PC-3 (cell line): ENCODE results near the gene PIH1D1. TPM values are rescaled to one million over a fixed set of nuclear protein-coding genes. Genes with fewer than 3 reads are reported as not detected.

Experiments
- ATAC-seq: fragments of 200-7000 bp; cut with Tn5 transposase; 2 replicates; pipeline ENCODE4 v1.9.1; 2020; ENCODE audit warnings: mild to moderate bottlenecking, moderate library complexity
- BruUV-seq: library from RNA; stranded (reverse); fragments of 400-500 nt; replicated peaks from 2 replicates; lab custom pipeline; 2021; lab: Mats Ljungman, UMichigan
- CTCF ChIA-PET: fragments of 300-600 bp; sonication (Branson Sonifier 250); formaldehyde crosslinking; loops from one replicate; lab custom pipeline; 2022; ENCODE audit warnings: antibody characterized with exemption; lab: Charles Lee
- POLR2A ChIA-PET: fragments of 300-600 bp; sonication (Branson Sonifier 250); formaldehyde crosslinking; loops from one replicate; lab custom pipeline; 2022; ENCODE audit warnings: antibody characterized with exemption; ENCODE audit not compliant: unreplicated experiment; lab: Charles Lee
- DNase-seq: peaks from one replicate; pipeline ENCODE4 v3.0.0-alpha.2; 2015
- H2AFZ ChIP-seq: fragments of 300-600 bp; sonication (generic); 2 replicates; pipeline ENCODE4 v1.6.0; 2016; ENCODE audit warnings: antibody characterized with exemption, low read length
- H3F3A ChIP-seq: fragments of 300-600 bp; sonication (generic); one replicate; pipeline ENCODE4 v1.6.0; 2017; ENCODE audit warnings: antibody characterized with exemption, low read length, control low read depth, mild to moderate bottlenecking; ENCODE audit not compliant: unreplicated experiment
- H3K27ac ChIP-seq: fragments of 300-600 bp; sonication (generic); 2 replicates; pipeline ENCODE4 v1.5.1; 2016; ENCODE audit warnings: mild to moderate bottlenecking, low read length
- H3K27me3 ChIP-seq: fragments of 300-600 bp; sonication (generic); 2 replicates; pipeline ENCODE4 v1.6.1; 2016; ENCODE audit warnings: low read length, mixed read lengths
- H3K36me3 ChIP-seq: fragments of 300-600 bp; sonication (generic); 2 replicates; pipeline ENCODE4 v1.6.1; 2016; ENCODE audit warnings: low read depth, mixed run types, low read length, mixed read lengths
- H3K4me1 ChIP-seq: fragments of 300-600 bp; sonication (generic); 2 replicates; pipeline ENCODE4 v1.5.1; 2016; ENCODE audit warnings: low read length; ENCODE audit not compliant: insufficient read depth
- H3K4me2 ChIP-seq: fragments of 300-600 bp; sonication (generic); 2 replicates; pipeline ENCODE4 v1.6.0; 2016; ENCODE audit warnings: low read length
- H3K4me3 ChIP-seq: fragments of 300-600 bp; sonication (generic); 2 replicates; pipeline ENCODE4 v1.5.1; 2016; ENCODE audit warnings: mild to moderate bottlenecking, low read length, mixed read lengths
- H3K79me2 ChIP-seq: fragments of 300-600 bp; sonication (generic); 2 replicates; pipeline ENCODE4 v1.6.1; 2017; ENCODE audit warnings: low read length, mixed read lengths
- H3K9ac ChIP-seq: fragments of 300-600 bp; sonication (generic); 2 replicates; pipeline ENCODE4 v1.6.0; 2016; ENCODE audit warnings: mild to moderate bottlenecking, low read length
- H3K9me2 ChIP-seq: fragments of 300-600 bp; sonication (generic); replicated peaks from 2 replicates; pipeline ENCODE4 v1.6.1; 2016; ENCODE audit warnings: mixed run types, low read length, mixed read lengths
- H3K9me3 ChIP-seq: fragments of 300-600 bp; sonication (generic); 2 replicates; pipeline ENCODE4 v1.6.1; 2016; ENCODE audit warnings: low read length, mixed read lengths
- H4K20me1 ChIP-seq: fragments of 300-600 bp; sonication (generic); 2 replicates; pipeline ENCODE4 v1.6.1; 2016; ENCODE audit warnings: low read length, mixed read lengths
- CTCF ChIP-seq: fragments of 300-600 bp; sonication (generic); conservative IDR thresholded peaks from 2 replicates; pipeline ENCODE4 v1.5.1; 2017; ENCODE audit warnings: antibody characterized with exemption, low read depth, mild to moderate bottlenecking, low read length
- EZH2 ChIP-seq: fragments of 300-600 bp; sonication (generic); IDR thresholded peaks from one replicate; pipeline ENCODE4 v1.6.1; 2017; ENCODE audit warnings: antibody characterized with exemption, mild to moderate bottlenecking, low read length; ENCODE audit not compliant: unreplicated experiment
- EZH2phosphoT487 ChIP-seq: fragments of 300-600 bp; sonication (generic); IDR thresholded peaks from 2 replicates; pipeline ENCODE4 v1.6.1; 2018; ENCODE audit warnings: mild to moderate bottlenecking, antibody characterized with exemption, low read length, borderline replicate concordance
- intact Hi-C: fragments of 100-400 bp; cut with micrococcal nuclease; formaldehyde crosslinking; loops from 2 replicates; pipeline ENCODE4 v1.9.0; 2023
- total RNA-seq: library from RNA; depleted of rRNA; stranded (reverse); fragments of >200 nt; gene quantifications from 2 replicates; pipeline ENCODE4 v1.2.3, GENCODE V29; 2014

Gene PIH1D1
- total RNA-seq, 1 experiment from 2014 or later, result 171 TPM

- no peak for DNase-seq
- H3K27me3 ChIP-seq, result peaks cover 49% of the 10 kb centered on the region
- no peaks in the 10 kb centered on the region for H3K4me1 ChIP-seq
- no peaks in the 10 kb centered on the region for H3K9me2 ChIP-seq
- H3K36me3 ChIP-seq, result no peaks in the 10 kb centered on the region
- no peak for ATAC-seq
- TF ChIP-seq EZH2 (no peak), EZH2phosphoT487 (no peak), CTCF (no peak)
- no peak overlapping the region for H3K9ac ChIP-seq
- intact Hi-C loops, result no loop called here
- no peak overlapping the region for H2AFZ ChIP-seq
- no peaks in the 10 kb centered on the region for H3F3A ChIP-seq
- H3K79me2 ChIP-seq, result no peaks in the 10 kb centered on the region
- no peaks in the 10 kb centered on the region for H3K9me3 ChIP-seq
- CTCF ChIA-PET, result no interaction called here
- BruUV-seq, result no TSS peak
- no peak overlapping the region for H3K27ac ChIP-seq
- no peak overlapping the region for H3K4me2 ChIP-seq
- POLR2A ChIA-PET, result no interaction called here
- no peaks in the 10 kb centered on the region for H4K20me1 ChIP-seq
- H3K4me3 ChIP-seq, result no peak overlapping the region
Measured at GRCh38 chr19:49415102-49415809, 36.4 kb downstream of the PIH1D1 start.

- no peak overlapping the region for H3K4me2 ChIP-seq
- ATAC-seq (no peak), DNase-seq (no peak)
- no peaks in the 10 kb centered on the region for H3K9me3 ChIP-seq
- H3K79me2 ChIP-seq, result no peaks in the 10 kb centered on the region
- no peaks in the 10 kb centered on the region for H3F3A ChIP-seq
- intact Hi-C loops, result no loop called here
- no TSS peak for BruUV-seq
- TF ChIP-seq EZH2phosphoT487 (no peak), CTCF (no peak), EZH2 (no peak)
- H3K9me2 ChIP-seq, result no peaks in the 10 kb centered on the region
- H3K4me3 ChIP-seq, result no peak overlapping the region
- H2AFZ ChIP-seq, result no peak overlapping the region
- no peaks in the 10 kb centered on the region for H3K36me3 ChIP-seq
- H4K20me1 ChIP-seq, result no peaks in the 10 kb centered on the region
- ChIA-PET POLR2A (no interaction called here), CTCF (no interaction called here)
- H3K9ac ChIP-seq, result no peak overlapping the region
- no peaks in the 10 kb centered on the region for H3K4me1 ChIP-seq
- H3K27me3 ChIP-seq, result peaks cover 39% of the 10 kb centered on the region
- no peak overlapping the region for H3K27ac ChIP-seq
Measured at GRCh38 chr19:49414256-49414655, 37.4 kb downstream of the PIH1D1 start.

DNA sequence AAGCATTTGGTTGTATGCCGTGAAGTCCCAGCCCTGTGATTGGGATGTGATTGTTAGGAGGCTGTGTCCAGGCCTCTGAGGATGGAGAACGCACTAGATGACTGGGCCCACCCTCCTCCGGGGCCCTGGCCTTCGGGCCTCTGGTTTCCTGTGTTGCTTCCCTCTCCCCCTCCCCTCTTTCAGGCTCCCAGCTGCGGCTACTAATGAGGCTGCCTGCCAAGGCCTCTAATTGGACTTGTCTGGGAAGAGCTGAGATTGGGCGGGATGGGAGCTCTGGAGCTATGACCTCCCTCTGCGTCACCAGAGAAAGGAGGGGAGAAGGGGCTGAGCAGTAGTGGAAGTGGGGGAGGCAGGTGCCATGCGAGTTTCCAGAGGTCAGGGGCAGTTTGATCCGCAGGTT lies 38.3 kb downstream of the PIH1D1 start:
- H3K9me2 ChIP-seq, result no peaks in the 10 kb centered on the region
- H4K20me1 ChIP-seq, result no peaks in the 10 kb centered on the region
- no peak overlapping the region for H2AFZ ChIP-seq
- POLR2A ChIA-PET, result no interaction called here
- no peaks in the 10 kb centered on the region for H3K4me1 ChIP-seq
- DNase-seq, result no peak
- H3K4me2 ChIP-seq, result no peak overlapping the region
- H3K36me3 ChIP-seq, result no peaks in the 10 kb centered on the region
- ATAC-seq, result no peak
- no peaks in the 10 kb centered on the region for H3K9me3 ChIP-seq
- no peak overlapping the region for H3K4me3 ChIP-seq
- no peak overlapping the region for H3K27ac ChIP-seq
- no peaks in the 10 kb centered on the region for H3F3A ChIP-seq
- CTCF ChIA-PET, result no interaction called here
- H3K27me3 ChIP-seq, result peaks cover 30% of the 10 kb centered on the region
- intact Hi-C loops, result no loop called here
- no peaks in the 10 kb centered on the region for H3K79me2 ChIP-seq
- no peak overlapping the region for H3K9ac ChIP-seq
- no peak for TF ChIP-seq EZH2
- no peak for TF ChIP-seq CTCF
- no peak for TF ChIP-seq EZH2phosphoT487
- BruUV-seq, result no TSS peak
